GM21390 (cell line): Measurements from ENCODE around the gene SH3PXD2A.
A peak's percentile ranks its signal among the peaks of the same experiment; 100 is the strongest.
"Not testable (repeated sequence)": the region's sequence is repeated elsewhere in the genome, so short reads cannot be mapped to it uniquely, and the experiment has no call there.

Experiments
- ATAC-seq: cut with Tn5 transposase; IDR thresholded peaks from one replicate; pipeline ENCODE4 v1.9.1; 2021; ENCODE audit not compliant: unreplicated experiment

The SH3PXD2A gene

DNA sequence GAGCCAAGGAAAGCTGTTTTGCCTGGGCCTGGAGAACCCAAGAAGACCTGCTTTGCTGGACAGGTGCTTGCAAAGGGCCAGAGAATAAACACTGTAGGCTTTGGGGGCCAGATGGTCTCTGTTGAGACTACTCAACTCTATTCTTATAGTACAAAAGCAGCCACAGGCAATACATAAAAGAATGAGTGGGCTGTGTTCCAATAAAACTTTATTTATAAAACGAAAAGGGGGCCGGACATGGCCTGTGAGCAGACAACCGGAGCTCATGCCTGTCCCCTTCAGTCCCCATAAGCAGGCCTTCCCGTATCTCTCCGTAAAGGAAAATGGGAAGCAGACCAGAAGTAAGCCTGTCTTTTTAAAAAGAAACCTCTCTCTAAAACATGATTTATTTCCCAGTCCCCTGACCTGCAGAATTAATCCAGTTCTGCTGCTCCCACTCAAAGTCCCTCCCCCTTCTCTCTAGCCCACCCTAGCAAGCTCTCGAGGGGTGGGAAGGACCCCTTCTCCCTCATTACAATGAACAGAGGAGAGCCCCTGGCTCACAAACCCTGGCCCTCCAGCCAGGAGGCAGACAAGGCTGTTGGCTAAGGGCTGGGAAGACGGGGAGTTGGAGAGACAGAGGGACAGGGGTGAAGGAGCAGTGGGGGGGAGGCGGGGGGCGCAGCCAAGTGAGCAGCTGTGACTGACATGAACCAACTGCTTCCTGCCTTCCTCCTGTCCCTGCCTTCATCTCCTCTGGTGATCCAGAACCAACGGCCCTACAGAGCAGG is 184.1 kb downstream of the SH3PXD2A start:
- no peak for ATAC-seq

DNA sequence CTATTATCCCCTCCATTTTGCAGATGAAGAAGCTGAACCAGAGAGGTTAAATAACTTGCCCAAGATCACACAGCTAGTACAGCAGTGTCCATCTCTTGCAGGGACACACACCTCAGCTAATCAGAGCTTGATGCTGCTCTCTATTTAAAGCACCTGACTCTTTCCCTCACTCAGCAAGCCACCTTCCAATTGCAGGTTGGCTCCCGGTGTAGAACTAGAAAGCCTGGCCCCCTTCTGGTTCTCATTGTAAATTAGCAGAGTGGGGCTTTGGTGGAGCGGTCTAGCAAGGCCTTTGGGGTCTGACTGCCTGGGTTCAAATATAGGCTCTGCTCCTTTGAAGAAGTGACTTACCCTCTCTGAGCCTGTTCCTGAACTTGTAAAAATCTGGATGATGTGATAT is 185.4 kb downstream of the SH3PXD2A start:
- ATAC-seq: no peak

DNA sequence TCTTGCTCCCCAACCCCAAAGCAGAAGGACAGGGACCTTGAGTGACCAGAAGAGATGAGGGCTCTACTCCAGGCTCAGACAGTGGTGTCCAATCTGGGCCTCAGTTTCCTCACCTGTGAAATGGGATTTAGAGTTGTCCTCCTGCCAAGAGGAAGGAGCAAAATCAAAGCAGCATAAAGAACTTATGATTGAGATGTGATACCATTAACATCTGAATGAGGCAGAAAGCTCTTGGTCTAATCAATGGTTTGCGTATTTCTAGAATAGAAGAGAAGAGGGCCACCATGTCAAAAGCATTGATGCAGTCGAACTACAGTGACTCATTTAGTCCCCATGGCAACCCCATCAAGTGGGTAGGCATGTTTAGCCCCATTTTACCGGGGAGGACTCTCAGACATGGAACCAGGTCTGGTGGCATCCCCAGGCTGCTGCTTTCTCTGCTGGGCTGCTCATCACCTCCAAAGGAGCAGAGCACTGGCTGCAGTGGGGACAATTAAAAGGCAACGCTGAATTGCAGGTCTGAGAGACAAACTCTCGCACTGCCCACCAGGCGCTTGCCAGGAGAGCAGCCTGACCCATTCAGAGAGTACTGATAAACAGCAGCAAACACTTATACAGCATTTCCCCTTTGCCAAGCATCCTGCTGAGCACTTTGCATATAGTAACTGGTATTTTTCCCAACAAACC is 186.0 kb downstream of the SH3PXD2A start:
- no peak for ATAC-seq

GRCh38 chr10:103668351-103669242 is 186.8 kb downstream of the SH3PXD2A start:
- ATAC-seq: peak; percentile 49

DNA sequence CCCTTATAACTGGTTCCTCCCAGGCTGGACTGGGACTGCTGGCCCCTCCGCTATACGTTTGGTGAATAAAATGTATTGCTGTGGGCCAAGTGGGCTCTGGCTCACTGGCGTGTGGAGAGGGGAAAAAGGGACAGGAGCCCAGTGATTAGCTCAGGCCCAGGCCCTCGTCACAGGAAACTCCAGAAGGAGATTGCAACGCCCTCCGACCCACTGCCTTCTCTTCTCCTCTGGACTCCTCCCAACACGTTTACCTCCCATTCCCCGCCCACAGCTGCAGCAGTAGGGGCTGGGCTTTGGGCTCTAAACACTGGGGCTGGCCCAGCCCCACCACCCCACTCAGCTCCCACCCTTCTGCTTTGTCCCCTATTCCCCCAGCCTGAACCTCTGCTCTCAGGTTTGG is 188.0 kb downstream of the SH3PXD2A start:
- no peak for ATAC-seq

DNA sequence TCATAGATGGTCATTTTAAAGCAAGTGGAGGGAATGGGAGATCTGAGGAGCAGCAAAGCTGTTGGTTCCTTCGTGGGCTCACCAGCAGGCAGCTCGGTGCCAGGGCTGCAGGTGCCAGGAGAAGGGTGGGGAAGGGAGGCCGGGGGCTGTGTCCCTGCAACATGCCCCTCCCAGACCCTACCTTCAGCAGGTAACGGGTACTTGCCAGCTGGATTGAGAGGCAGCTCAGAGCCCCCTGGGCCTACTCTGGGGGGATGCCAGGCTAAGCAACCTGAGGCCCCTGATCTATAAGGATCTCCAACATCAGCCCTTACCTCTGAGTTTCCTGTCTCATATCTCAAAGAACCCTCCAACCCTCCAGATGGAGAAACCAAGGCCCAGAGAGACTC is 188.6 kb downstream of the SH3PXD2A start:
- ATAC-seq: no peak

DNA sequence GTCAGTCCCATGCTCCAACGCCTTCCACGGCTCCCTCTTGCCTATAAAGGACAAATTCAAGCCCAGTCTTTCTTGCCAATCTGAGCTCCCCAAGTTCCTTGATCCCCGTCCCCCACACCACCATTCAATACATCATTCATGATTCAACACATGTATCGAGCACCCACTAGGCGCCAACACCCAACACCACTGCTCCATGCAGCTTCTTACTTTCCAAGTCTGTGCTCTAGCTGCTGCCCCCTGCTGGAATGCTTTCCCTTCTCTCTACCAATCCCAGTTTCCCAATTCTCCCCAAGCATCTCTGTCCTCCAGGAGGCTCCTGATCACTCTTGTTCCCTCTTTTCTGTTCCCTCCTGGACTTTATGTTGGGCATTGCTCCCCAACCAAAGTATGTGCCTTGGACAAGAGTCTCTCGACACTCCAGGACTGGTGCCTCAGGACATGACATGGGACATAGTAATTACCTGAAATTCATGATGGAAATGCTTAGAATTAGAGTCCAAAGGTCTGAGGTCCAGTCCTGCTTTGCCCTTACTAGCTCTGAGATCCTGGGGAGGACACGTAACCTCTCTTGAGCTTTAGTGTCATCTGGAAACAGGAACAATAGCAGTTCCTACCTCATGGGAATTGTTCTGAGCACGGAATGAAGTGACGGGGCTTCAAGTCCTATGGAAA is 189.2 kb downstream of the SH3PXD2A start:
- ATAC-seq: no peak

GRCh38 chr10:103665162-103665889 is 190.1 kb downstream of the SH3PXD2A start:
- ATAC-seq: no peak

DNA sequence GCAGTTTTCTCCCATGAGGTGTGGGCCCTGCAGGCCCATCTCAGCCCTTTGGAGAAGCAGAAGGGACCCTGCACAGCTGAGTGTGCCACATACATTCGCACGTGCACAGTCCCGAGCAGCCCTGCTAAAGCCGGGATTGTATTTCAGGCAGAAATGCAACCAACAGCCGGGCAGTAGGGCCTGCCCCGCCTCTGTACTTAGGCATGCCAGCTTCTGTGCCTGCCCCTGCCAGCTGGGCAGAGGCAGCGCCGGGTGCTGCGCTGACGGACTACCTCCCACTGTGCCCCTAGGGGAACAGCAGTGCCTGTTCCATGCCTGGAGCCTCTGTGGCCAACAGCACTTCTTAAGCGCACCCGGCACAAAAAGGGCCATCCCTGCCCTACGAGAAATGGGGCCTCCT is 191.6 kb downstream of the SH3PXD2A start:
- ATAC-seq: no peak

- ATAC-seq: no peak
Measured at GRCh38 chr10:103663236-103663635, 192.1 kb downstream of the SH3PXD2A start.

DNA sequence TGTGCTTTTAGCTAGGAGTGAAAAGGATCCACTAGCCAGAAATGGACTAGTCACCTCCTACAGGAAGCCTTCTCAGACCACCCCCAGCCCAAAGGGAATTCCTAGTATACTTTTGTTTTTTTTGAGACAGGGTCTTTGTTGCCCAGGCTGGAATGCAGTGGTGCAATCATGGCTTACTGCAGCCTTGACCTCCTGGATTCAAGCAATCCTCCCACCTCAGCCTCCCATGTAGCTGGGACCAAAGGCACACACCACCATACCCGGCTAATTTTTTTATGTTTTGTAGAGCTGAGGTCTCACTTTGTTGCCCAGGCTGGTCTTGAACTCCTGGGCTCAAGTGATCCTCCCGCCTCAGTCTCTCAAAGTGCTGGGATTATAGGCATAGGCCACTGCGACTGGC is 192.7 kb downstream of the SH3PXD2A start:
- not testable (repeated sequence) for ATAC-seq

GRCh38 chr10:103661198-103661950 is 194.0 kb downstream of the SH3PXD2A start:
- ATAC-seq: no peak

GRCh38 chr10:103660364-103661197 is 194.8 kb downstream of the SH3PXD2A start:
- peak; percentile 27 for ATAC-seq

- ATAC-seq: peak; percentile 72
Measured at GRCh38 chr10:103659674-103660363, 195.6 kb downstream of the SH3PXD2A start.

GRCh38 chr10:103658049-103658577 is 197.3 kb downstream of the SH3PXD2A start:
- ATAC-seq: no peak

DNA sequence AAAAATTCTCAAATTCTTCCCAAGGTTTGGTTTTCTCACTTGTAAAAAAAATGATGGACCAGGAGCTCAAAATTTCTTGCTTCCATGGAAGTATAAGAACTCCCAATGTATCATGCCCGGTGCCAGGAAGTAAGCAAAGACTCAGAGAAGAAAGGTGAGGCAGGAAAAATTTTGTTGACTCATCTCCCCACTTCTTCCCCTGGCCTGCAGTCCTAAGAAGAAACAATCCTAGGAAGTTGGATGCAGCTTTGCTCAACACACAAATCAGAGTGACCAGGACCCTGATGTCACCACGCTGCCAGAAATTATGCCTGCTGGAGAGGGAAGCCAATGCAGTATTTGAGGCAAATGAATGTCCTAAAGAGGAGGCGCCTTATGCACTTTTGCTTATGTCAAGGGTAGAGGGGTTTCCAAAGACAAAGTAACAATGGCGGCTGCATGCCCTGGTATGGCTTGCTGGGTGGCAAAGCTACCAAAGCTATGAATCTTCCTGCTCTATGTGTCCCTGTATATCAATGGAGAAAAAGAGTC is 198.2 kb downstream of the SH3PXD2A start:
- ATAC-seq: no peak

DNA sequence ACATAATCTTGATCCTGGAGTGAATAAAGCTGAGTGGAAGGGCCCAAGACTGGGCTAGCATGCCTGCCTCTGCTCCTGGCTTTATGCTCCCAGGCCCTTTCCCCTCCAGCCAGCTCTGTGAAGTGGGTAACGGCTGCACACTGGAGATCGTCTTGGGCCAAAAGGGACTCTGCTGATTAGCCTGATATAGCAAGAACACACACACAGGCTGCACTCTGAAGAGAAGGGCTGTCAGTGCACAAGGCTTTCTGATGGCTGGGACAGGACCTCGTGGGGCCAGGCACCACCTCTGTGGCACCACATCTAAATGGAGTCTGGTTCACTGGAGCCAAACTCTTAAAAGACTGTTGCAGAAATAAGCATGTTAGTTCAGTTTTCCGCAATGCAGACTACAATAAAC is 200.5 kb downstream of the SH3PXD2A start:
- no peak for ATAC-seq
